Activated CD8-positive, alpha-beta memory T cell treated with anti-CD3 and anti-CD28 coated beads, Interleukin-2, amount 50 U/mL, for 48 hours (primary cell): ENCODE measurements around the gene LYSMD3.

Source experiments
- DNase-seq: peaks from one replicate; pipeline ENCODE4 v3.0.0-alpha.2; 2020

Gene LYSMD3

DNA sequence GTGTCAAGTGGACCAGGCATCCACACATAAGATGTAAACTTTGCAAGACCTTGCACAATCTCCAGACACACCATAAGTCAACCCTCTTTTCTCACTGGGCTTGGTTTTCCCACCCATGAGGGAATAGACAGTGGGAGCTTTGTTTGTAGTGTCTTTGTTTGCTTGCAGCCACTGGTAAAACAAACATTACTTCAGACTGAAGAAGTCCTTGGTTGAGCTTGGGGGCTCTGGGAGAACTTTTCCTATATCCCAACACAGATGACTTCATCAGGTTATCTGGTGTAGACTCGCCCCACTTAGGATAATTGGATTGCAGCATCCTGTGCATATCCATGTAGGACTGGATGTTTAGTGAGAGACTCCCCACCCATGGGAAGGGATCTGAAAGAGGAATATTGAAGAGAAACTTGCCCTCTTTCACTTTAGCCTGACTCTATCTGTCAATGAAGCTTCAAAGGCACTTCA, 17.7 kb upstream of the LYSMD3 start:
- DNase-seq, result no peak

- DNase-seq, result no peak
Measured at GRCh38 chr5:90546216-90546837, 16.9 kb upstream of the LYSMD3 start.

DNA sequence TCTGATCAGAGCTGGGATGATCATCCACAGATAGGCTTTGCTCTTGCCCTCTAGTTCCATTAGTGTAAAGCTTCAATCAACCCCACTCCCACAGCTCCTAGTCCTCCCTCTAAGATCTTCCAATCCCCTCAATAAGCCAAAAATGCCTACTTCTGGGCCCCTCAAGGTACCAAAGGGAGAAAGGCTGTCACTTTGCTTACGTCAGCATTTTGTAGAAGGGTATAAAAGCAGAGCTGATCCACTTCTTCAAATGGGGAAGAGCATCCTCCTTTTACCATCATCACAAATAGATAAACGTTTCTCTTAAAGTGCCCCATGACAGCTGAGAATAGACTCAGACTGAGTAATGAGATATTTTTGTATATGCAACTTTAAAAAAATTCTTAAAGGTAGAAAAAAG, 16.1 kb upstream of the LYSMD3 start:
- DNase-seq, result no peak

- DNase-seq, result no peak
Measured at GRCh38 chr5:90542827-90543519, 13.6 kb upstream of the LYSMD3 start.

DNA sequence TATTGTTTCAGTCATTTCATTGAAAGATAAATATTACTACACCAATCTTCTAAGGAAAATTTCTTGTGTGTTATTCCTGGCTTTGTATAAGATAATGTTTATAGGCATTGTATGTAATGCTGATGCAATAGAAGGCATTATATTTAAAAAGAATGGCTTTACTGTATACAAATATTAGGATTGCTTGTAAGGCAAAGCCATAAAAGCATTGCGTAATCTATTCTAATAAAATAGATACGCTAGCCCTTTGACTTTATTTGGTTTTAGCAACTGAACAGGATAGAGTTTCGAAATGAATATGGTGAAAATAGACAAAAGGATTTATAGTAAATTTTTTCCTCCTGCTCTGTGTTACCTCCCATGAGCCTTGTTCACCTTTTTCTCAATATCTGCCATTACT, 5.5 kb upstream of the LYSMD3 start:
- DNase-seq, result no peak

DNA sequence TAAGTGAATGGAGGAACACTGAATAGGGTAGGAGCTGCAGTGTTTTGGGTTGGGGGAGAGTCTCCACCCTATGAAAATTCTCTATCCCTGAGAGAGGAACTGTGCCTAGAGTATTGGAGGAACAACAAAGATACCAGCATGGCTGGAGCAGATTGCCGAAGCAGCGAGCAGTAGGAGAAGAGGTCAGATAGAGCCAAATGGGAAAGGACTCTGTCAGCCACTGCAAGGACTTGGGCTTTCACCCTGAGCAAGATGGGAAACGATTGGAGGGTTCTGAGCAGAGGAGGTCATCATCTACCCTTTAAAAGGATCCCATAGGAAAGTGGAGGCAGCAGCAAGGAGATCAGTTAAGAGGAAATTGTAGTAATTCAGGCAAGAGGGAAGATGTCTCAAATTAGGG, 4.4 kb upstream of the LYSMD3 start:
- no peak for DNase-seq

GRCh38 chr5:90530736-90531487, 1.5 kb upstream of the LYSMD3 start:
- DNase-seq, result no peak

- peak; percentile 73 for DNase-seq
Measured at GRCh38 chr5:90529939-90530677, 724 bp upstream of the LYSMD3 start.

GRCh38 chr5:90528601-90529193, 687 bp downstream of the LYSMD3 start:
- DNase-seq, result peak; percentile 48

GRCh38 chr5:90519081-90519480, 10.3 kb downstream of the LYSMD3 start:
- DNase-seq, result no peak

DNA sequence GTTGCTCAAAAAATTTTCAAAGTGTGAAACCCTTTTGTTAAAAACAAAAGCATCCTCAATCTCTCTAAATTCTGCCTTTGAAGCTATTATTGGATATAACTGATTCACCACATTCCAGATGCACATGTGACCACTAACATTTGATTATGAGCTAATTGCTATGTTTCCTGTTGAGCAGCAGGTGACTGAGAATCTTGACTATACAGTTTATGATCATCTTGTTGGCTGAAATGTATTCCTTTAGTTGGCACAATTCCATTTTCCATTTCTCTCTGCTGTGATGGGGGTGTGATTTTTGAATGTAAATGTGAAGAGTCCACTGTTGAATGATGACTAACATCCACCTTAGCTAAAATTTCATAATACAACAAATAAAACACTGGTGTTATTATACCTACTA, 10.7 kb downstream of the LYSMD3 start:
- DNase-seq, result no peak

GRCh38 chr5:90514520-90514919, 14.9 kb downstream of the LYSMD3 start:
- no peak for DNase-seq

- DNase-seq, result no peak
Measured at GRCh38 chr5:90510438-90510837, 18.9 kb downstream of the LYSMD3 start.

GRCh38 chr5:90506221-90506620, 23.2 kb downstream of the LYSMD3 start:
- no peak for DNase-seq

- DNase-seq, result no peak
Measured at GRCh38 chr5:90504743-90505142, 24.6 kb downstream of the LYSMD3 start.

DNA sequence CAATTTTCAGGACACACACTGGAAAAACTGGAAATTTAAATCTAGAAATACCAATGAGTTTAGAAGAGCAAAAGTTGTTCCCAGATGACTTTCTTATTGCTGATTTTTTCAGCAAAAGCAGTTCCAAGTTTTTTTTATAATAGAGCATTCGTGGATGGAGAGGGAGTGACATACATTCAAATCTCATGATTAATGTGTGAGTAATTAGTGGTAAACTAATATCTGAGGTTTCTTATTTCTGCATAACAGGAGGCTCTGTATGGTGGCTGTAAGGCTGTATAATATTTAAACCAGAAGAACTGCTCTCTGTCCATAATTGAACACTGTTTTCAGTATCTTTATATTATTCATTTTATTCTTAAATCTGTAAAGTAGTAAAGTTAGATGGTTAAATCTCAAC, 25.8 kb downstream of the LYSMD3 start:
- DNase-seq, result no peak

GRCh38 chr5:90495146-90495545, 34.2 kb downstream of the LYSMD3 start:
- DNase-seq, result no peak

GRCh38 chr5:90494043-90494442, 35.3 kb downstream of the LYSMD3 start:
- DNase-seq, result no peak

- no peak for DNase-seq
Measured at GRCh38 chr5:90488791-90489190, 40.6 kb downstream of the LYSMD3 start.

DNA sequence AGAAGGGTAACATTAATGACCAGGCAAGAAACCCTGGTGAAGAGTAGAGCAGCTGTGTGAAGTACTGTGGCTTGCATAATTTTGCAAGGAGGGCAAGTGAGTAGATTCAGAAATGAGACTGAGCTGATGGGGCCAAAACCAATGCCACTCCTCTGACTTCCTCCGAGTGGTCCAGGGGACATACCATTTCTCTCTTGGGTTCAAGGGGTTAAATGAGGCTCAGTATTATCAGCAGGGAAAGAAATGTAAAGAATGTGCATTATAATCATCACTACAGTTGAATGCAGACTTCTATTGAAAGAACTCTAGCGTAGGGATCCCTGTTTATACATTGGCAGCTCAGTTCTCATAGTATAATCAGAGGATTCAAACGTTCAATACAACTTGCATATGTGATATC, 44.8 kb downstream of the LYSMD3 start:
- DNase-seq, result no peak

DNA sequence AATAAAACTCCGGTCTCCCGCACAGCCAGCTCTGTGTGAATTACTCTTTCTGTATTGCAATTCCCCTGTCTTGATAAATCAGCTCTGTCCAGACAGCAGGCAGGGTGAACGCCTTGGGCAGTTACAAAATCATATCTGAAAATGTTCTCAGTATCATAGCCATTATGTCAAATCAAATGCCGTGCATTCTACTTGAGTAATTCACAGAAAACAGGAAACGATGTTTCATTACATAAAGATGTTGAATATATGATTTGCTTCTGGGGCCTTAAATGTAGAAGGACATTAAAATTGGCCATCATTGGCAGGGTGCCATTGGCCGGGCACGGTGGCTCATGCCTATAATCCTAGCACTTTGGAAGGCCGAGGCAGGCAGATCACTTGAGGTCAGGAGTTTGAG, 46.2 kb downstream of the LYSMD3 start:
- no peak for DNase-seq

DNA sequence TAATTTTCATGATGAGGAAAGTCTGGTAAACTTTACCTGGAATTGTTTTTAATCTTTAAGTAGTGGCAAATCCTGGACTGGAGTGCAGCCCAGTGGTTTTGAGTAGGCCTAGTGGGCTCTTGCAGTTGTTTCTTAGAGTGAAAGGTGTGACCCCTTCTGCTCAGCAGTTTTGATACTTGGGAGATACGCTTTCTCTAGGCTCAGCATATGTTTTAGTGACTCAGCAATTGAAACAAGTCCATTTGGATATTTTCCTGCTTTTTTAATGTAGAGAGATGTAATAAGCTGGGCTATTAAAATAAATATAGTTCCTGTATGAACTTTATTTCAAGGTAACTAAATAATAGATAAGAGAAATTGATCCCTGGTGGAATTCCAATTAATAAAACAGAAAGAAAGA, 48.7 kb downstream of the LYSMD3 start:
- DNase-seq, result no peak
